ENCODE results near the gene NTHL1.

The NTHL1 gene

GRCh38 chr16:1998360-1998835 lies 49.2 kb downstream of the NTHL1 start:
- H3K4me3 ChIP-seq (ENCODE audit: low read depth, low read length) = no peak overlapping the region

- no peak overlapping the region for H3K4me3 ChIP-seq (ENCODE audit: low read depth, low read length)
Measured at GRCh38 chr16:1997494-1998359, 49.9 kb downstream of the NTHL1 start.

- no peak overlapping the region for H3K4me3 ChIP-seq (ENCODE audit: low read depth, low read length)
Measured at GRCh38 chr16:1993731-1994131, 53.9 kb downstream of the NTHL1 start.

- no peak overlapping the region for H3K4me3 ChIP-seq (ENCODE audit: low read depth, low read length)
Measured at GRCh38 chr16:1992704-1993317, 54.8 kb downstream of the NTHL1 start.

GRCh38 chr16:1991948-1992703 lies 55.5 kb downstream of the NTHL1 start:
- H3K4me3 ChIP-seq (ENCODE audit: low read depth, low read length) = peak overlapping the region; percentile 8

- H3K4me3 ChIP-seq (ENCODE audit: low read depth, low read length) = peak overlapping the region; percentile 8
Measured at GRCh38 chr16:1991588-1991947, 56.1 kb downstream of the NTHL1 start.

- no peak overlapping the region for H3K4me3 ChIP-seq (ENCODE audit: low read depth, low read length)
Measured at GRCh38 chr16:1991135-1991551, 56.5 kb downstream of the NTHL1 start.

- peak overlapping the region; percentile 50 for H3K4me3 ChIP-seq (ENCODE audit: low read depth, low read length)
Measured at GRCh38 chr16:1990351-1991134, 57.1 kb downstream of the NTHL1 start.

- peak overlapping the region; percentile 56 for H3K4me3 ChIP-seq (ENCODE audit: low read depth, low read length)
Measured at GRCh38 chr16:1990101-1990350, 57.6 kb downstream of the NTHL1 start.
